Osteoblast (primary cell): Measurements from ENCODE around the gene DIP2C. TPM values are rescaled to one million over a fixed set of nuclear protein-coding genes. Genes with fewer than 3 reads are reported as not detected.
A peak's percentile ranks its signal among the peaks of the same experiment; 100 is the strongest.

ENCODE experiments used
- DNase-seq: peaks from one replicate; pipeline ENCODE4 v3.0.0; 2011; ENCODE audit warnings: low spot score, mixed read lengths; ENCODE audit not compliant: insufficient read length; ENCODE audit errors: missing footprints
- H2AFZ ChIP-seq: 2 replicates; pipeline ENCODE4 v1.6.0; 2011; ENCODE audit warnings: mild to moderate bottlenecking, low read length
- H3K27ac ChIP-seq: 2 replicates; pipeline ENCODE4 v1.5.1; 2011; ENCODE audit warnings: mild to moderate bottlenecking, low read depth, low read length, moderate library complexity
- H3K27me3 ChIP-seq: 2 replicates; pipeline ENCODE4 v1.6.0; 2012; ENCODE audit warnings: mild to moderate bottlenecking, control low read depth, inconsistent platforms, low read length, moderate library complexity; ENCODE audit not compliant: insufficient read depth
- H3K36me3 ChIP-seq: 2 replicates; pipeline ENCODE4 v1.5.1; 2011; ENCODE audit warnings: mild to moderate bottlenecking, low read length, control low read depth, moderate library complexity; ENCODE audit not compliant: insufficient read depth
- H3K4me1 ChIP-seq: 2 replicates; pipeline ENCODE4 v1.5.1; 2011; ENCODE audit warnings: mild to moderate bottlenecking, low read length, control low read depth, moderate library complexity; ENCODE audit not compliant: insufficient read depth
- H3K4me2 ChIP-seq: 2 replicates; pipeline ENCODE4 v1.6.0; 2011; ENCODE audit warnings: mild to moderate bottlenecking, low read length; ENCODE audit not compliant: insufficient read depth
- H3K4me3 ChIP-seq: fragments of 200-600 bp; sonication (generic); 3 replicates; pipeline ENCODE4 v1.5.1; 2012; ENCODE audit warnings: mild to moderate bottlenecking, low read length, inconsistent platforms; ENCODE audit not compliant: insufficient read depth
- H3K79me2 ChIP-seq: 2 replicates; pipeline ENCODE4 v1.6.0; 2012; ENCODE audit warnings: mild to moderate bottlenecking, low read length, control low read depth, inconsistent platforms; ENCODE audit not compliant: insufficient read depth
- H3K9me3 ChIP-seq: 2 replicates; pipeline ENCODE4 v1.5.1; 2011; ENCODE audit warnings: low read depth, low read length, control low read depth
- H4K20me1 ChIP-seq: 2 replicates; pipeline ENCODE4 v1.6.0; 2012; ENCODE audit warnings: mild to moderate bottlenecking, low read length, control low read depth; ENCODE audit not compliant: insufficient read depth
- total RNA-seq: library from RNA; depleted of rRNA; stranded (reverse); fragments of >200 nt; gene quantifications from 2 replicates; pipeline ENCODE4 v1.2.3, GENCODE V29; 2012
- TF ChIP-seq, protein P1 (sequence below): IDR thresholded peaks from 2 replicates; pipeline ENCODE4 v1.5.1; 2011; ENCODE audit warnings: mild to moderate bottlenecking, low read depth, low read length, moderate library complexity; ENCODE audit errors: extremely low read depth

The DIP2C gene
- total RNA-seq, 1 donor = 36.9 TPM

DNA sequence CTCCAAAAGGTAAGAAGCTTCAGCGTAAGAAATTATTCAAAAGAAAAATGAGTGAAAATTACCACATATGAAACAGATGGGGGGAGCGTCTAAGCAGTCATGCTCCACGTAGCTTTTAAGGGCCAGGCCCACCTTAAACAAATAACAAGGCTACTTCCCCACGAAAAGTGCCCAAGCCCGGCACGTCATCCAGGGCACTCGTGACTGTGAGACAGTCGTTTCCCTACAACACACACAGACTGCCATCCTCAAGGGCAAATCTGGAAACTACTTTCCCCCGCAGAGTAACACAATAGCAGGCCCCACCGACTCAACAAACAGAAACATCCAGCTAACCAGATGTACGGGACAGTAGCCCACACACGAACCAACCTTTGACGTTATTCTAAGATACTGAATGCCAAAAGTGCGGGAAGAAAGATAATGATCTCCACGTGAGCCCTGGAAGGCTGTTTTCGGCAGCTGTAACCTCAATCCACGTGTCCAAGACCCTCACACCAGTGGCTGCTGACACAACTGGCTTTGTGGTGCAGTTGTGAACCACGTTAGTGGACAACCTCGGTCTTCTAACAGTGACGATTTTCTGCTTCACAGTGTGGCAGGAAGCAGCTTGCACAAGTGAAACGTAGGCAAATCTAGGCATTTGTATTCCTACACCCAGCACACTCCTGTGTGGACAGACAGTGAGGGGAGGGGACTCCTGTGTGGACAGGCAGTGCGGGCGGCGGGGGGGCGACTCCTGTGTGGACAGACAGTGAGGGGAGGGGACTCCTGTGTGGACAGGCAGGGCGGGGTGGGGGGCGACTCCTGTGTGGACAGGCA, 302.5 kb downstream of the DIP2C start:
- H3K9me3 ChIP-seq = no peaks in the 10 kb centered on the region
- no peaks in the 10 kb centered on the region for H3K27me3 ChIP-seq
- H3K79me2 ChIP-seq = no peaks in the 10 kb centered on the region
- H3K27ac ChIP-seq = no peak overlapping the region
- H3K4me2 ChIP-seq = no peak overlapping the region
- no peaks in the 10 kb centered on the region for H3K4me1 ChIP-seq
- no peak overlapping the region for H3K4me3 ChIP-seq
- peaks cover 4% of the 10 kb centered on the region for H4K20me1 ChIP-seq
- peaks cover 48% of the 10 kb centered on the region for H3K36me3 ChIP-seq
- TF ChIP-seq, protein P1, sequence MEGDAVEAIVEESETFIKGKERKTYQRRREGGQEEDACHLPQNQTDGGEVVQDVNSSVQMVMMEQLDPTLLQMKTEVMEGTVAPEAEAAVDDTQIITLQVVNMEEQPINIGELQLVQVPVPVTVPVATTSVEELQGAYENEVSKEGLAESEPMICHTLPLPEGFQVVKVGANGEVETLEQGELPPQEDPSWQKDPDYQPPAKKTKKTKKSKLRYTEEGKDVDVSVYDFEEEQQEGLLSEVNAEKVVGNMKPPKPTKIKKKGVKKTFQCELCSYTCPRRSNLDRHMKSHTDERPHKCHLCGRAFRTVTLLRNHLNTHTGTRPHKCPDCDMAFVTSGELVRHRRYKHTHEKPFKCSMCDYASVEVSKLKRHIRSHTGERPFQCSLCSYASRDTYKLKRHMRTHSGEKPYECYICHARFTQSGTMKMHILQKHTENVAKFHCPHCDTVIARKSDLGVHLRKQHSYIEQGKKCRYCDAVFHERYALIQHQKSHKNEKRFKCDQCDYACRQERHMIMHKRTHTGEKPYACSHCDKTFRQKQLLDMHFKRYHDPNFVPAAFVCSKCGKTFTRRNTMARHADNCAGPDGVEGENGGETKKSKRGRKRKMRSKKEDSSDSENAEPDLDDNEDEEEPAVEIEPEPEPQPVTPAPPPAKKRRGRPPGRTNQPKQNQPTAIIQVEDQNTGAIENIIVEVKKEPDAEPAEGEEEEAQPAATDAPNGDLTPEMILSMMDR = no peak
- peak; percentile 82 for DNase-seq
- no peak overlapping the region for H2AFZ ChIP-seq

DNA sequence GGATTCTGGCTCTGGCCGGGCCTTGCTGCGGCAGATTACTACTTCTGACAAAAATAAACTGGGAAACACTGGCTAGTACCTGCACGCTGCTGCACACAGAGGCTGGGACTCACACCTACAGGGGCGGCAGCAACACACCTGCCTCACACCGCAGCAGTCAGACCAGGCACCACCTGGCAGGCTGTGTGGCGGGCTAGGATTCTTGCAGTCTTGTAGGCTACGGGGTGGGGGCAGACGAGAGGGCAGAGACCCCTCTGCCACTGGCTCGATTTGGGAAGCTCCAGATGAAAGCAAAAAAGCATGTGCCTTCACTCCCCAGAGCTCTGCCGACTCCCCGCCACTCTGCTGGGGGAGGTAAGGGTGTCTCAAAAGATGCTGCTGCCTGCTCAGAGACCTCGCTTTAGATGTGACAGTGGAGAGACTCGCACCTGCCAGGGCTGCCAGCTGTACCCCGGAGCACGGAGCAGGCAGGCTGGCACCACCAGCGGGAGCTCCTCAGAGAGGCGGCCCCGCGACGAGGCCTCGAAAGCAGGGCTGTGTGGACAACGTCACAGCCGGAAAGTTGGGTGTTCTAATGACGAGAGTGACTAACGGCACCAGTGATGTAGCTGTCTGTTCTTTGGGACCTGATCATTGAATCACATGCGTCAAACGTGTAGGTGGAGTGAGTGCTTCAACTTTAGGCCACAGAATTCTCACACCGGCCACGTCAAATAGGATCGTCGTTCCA, 303.7 kb downstream of the DIP2C start:
- Histone ChIP-seq H3K27ac (no peak overlapping the region), H3K36me3 (peaks cover 61% of the 10 kb centered on the region), H2AFZ (no peak overlapping the region), H3K4me2 (no peak overlapping the region), H4K20me1 (peaks cover 4% of the 10 kb centered on the region), H3K4me1 (no peaks in the 10 kb centered on the region), H3K9me3 (no peaks in the 10 kb centered on the region), H3K79me2 (no peaks in the 10 kb centered on the region), H3K27me3 (no peaks in the 10 kb centered on the region), H3K4me3 (no peak overlapping the region)
- TF ChIP-seq, protein P1 = no peak
- DNase-seq = no peak

DNA sequence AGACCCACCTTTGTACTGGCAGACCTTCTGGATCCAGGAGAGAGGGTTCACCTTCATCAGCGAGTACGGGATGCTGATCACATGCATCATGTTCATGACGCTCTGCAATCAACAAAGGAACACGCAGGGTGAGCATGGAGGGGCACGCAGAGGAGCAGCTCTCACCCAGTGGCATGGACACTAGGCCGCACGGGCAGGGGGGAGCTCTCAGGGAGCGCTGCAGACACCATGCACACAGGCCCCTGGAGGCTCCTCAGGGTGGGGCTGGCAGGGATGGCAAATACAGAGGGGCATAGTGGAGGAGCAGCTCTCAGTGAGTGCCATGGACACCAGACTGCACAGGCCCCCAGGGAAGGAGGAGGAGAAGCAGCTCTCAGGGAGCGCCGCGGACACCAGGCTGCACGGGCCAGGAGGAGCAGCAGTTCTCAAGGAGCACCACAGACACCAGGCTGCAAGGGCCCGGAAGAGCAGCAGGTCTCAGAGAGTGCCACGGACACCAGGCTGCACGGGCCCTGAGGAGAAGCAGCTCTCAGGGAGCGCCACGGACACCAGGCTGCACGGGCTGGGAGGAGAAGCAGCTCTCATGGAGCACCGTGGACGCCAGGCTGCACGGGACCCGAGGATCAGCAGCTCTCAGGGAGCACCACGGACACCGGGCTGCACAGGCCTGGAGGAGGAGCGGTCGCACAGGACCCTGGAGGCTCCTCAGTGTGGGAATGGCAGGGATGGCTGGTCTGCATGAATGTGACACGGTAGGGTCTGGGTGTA, 304.7 kb downstream of the DIP2C start:
- DNase-seq = no peak
- no peak overlapping the region for H3K4me2 ChIP-seq
- no peaks in the 10 kb centered on the region for H3K79me2 ChIP-seq
- H3K4me3 ChIP-seq = no peak overlapping the region
- H3K36me3 ChIP-seq = peaks cover 62% of the 10 kb centered on the region
- no peaks in the 10 kb centered on the region for H3K4me1 ChIP-seq
- H3K9me3 ChIP-seq = no peaks in the 10 kb centered on the region
- no peak overlapping the region for H2AFZ ChIP-seq
- H3K27me3 ChIP-seq = no peaks in the 10 kb centered on the region
- H3K27ac ChIP-seq = no peak overlapping the region
- TF ChIP-seq, protein P1 = no peak
- H4K20me1 ChIP-seq = no peaks in the 10 kb centered on the region
